Raji (cell line): ENCODE data around the gene CTTN.

ENCODE experiments used
- POLR2A ChIP-seq: IDR thresholded peaks from 2 replicates; pipeline ENCODE4 v1.6.1; 2011; ENCODE audit warnings: low read depth, low read length, control low read depth; ENCODE audit not compliant: insufficient read depth

Gene CTTN

GRCh38 chr11:70429724-70430521, 31.6 kb downstream of the CTTN start:
- TF ChIP-seq POLR2A: no peak

GRCh38 chr11:70430671-70431574, 32.6 kb downstream of the CTTN start:
- no peak for TF ChIP-seq POLR2A

GRCh38 chr11:70431611-70432010, 33.3 kb downstream of the CTTN start:
- TF ChIP-seq POLR2A: no peak

DNA sequence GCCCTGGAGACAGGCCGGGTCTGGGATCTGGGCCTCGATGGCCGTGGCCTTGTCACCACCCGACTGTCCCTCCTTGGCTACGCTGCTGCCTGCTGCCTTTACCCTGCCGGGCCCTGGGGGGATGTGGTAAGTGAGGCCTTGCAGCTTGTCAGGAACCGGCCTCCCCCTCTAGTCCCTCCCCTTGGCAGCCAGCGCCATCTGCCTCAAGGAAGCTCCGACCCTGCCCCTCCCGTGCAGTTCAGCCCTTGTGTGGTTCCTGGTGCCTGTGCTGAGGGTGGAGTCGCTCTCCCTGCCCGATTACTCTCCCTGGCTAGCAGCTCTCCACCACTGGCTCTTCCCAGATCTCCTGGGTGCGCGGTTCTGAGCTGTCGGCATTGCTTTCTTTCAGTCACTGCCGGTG, 33.7 kb downstream of the CTTN start:
- TF ChIP-seq POLR2A: no peak

GRCh38 chr11:70432580-70432979, 34.3 kb downstream of the CTTN start:
- TF ChIP-seq POLR2A: no peak

DNA sequence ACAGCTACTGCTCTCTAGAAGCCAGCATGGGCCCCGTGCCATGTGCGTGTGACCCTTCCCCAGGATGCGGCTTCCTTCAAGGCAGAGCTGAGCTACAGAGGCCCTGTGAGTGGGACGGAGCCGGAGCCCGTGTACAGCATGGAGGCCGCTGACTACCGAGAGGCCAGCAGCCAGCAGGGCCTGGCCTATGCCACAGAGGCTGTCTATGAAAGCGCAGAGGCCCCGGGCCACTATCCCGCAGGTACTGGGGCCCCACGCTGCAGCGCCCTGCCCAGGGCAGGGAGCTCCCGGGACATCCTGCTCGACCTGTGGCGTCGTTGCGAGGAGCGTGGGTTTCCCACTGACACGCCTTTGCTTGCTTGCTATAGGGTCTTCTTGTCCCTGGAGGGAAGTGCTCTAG, 34.7 kb downstream of the CTTN start:
- TF ChIP-seq POLR2A: no peak

DNA sequence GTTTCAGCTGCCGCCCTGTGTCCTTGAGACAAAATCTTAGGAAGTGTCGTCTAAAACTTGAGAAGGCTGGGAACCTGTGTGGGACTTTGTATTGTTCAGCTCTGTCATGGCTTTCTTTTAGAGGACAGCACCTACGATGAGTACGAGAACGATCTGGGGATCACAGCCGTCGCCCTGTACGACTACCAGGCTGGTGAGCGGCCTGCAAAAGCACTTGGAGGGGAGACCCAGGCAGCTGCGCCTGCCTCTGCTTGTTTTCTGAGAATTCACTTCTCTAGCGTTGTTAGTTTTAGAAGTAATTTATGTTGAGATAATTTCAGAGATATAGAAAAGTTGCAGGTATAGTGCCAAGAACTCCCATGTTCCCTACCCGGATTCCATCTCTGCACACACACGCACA, 35.2 kb downstream of the CTTN start:
- TF ChIP-seq POLR2A: no peak

GRCh38 chr11:70433966-70434812, 35.9 kb downstream of the CTTN start:
- TF ChIP-seq POLR2A: no peak

DNA sequence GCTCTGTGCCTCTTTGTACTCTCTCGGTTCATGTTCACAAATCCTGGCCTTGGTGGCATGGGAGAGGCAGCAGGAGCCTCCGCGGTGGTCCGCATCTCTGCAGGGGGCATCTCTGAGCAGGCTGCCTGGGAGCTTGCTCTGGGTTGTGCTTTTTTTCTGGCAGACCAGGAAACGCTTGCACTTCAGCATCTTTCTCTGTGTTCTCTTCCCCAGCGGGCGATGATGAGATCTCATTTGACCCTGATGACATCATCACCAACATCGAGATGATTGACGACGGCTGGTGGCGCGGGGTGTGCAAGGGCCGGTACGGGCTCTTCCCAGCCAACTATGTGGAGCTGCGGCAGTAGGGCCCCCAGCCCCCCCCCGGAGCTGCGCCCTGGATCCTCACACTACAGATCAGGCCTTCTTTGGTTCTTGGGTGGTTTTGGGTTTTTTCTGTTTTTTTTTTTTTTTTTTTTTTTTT, 36.5 kb downstream of the CTTN start:
- no peak for TF ChIP-seq POLR2A

DNA sequence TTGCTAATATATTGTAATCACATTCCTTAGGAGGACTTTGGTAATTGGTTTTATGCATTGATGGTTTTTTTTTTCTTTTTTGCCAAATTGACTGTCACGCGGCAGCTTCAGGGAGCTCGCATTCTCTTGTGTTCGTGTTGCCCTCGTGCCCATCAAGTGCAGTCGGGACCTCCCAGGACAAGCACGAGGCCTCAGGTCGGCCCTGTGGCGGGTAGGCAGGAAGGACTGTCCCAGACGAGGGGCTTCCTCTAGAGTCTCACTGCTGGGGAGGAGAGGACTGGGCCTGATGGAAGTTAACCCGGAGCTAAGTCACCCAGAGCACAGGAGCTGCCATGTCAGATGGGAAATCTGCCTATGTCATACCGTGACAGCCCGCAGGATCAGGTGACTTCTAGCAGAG, 37.0 kb downstream of the CTTN start:
- TF ChIP-seq POLR2A: no peak

DNA sequence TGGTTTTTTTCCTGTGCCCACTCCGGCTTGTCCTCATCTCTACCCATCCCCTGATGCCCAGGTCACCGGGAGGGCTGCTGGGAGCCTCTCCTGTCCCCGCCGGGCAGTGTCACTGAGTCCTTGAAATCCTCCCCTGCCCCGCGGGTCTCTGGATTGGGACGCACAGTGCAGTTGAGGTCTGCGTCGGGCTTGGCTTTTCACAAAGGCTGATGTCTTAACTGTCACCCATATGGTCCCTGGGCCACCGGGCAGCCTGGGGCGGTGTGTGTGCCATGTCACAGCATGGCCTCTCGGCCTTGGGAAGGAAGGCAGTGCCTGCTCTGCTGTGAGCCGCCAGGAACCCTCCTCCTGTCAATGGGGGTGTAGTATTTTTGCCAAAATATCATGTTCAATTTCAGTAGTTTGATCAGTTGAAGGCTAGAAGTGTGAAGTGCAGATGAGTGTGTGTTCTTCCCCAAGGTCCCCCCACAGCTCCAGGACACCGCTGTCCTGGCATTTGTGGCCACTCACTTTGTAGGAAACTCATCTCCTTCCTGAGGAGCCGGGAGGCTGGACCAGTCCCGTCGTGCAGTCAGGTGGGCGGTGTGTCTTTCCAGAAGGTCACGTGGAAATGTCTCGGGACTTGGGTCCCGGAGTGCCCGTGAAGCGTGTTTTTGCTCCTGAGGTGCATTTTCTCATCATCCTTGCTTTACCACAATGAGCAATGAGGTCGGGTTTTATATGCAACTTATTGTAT, 37.6 kb downstream of the CTTN start:
- no peak for TF ChIP-seq POLR2A

GRCh38 chr11:70436501-70436860, 38.2 kb downstream of the CTTN start:
- TF ChIP-seq POLR2A: no peak

- no peak for TF ChIP-seq POLR2A
Observed at GRCh38 chr11:70437111-70437784, 38.9 kb downstream of the CTTN start.

DNA sequence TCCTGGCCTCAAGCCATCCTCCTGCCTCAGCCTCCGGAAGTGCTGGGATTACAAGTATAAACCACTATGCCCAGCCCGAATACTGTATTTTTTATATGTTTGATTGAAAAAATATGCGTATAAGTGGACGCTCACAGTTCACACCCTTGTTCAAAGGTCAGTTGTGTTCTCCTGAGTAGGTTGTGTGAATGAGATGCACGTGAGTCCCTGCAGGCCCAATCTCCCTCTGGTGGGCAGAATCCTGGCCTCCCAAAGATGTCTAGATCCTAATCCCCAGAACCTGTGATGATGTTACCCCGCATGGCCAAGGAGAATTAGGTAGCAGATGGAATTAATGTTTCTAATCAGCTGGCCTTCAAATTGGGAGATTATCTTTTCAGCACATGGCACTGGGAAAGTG, 41.9 kb downstream of the CTTN start:
- TF ChIP-seq POLR2A: no peak
